ENCODE data around the gene APP. TPM values are rescaled to one million over a fixed set of nuclear protein-coding genes. Genes with fewer than 3 reads are reported as not detected.

Gene APP
- total RNA-seq, 2 experiments from 2014 or later = 18.8 to 19.4 TPM

- Mint-ChIP-seq H3K27me3 (no peaks in the 10 kb centered on the region), H3K36me3 (no peaks in the 10 kb centered on the region), H3K9me3 (no peaks in the 10 kb centered on the region), H3K27ac (no peak overlapping the region), H3K4me3 (no peak overlapping the region), H3K4me1 (peaks cover 10% of the 10 kb centered on the region)
- ATAC-seq (ENCODE audit: low read depth) (no peak), DNase-seq (no peak)
- POLR2A ChIA-PET = no interaction called here
These were observed 271.9 kb downstream of the APP start for GRCh38 chr21:25898671-25899070.

GRCh38 chr21:25897383-25897782 is 273.2 kb downstream of the APP start:
- Mint-ChIP-seq H3K4me1 (peaks cover 10% of the 10 kb centered on the region), H3K36me3 (peaks cover 2% of the 10 kb centered on the region), H3K9me3 (no peaks in the 10 kb centered on the region), H3K4me3 (no peak overlapping the region), H3K27ac (no peak overlapping the region), H3K27me3 (no peaks in the 10 kb centered on the region)
- no peak for DNase-seq
- POLR2A ChIA-PET = no interaction called here
- no peak for ATAC-seq (ENCODE audit: low read depth)

- POLR2A ChIA-PET = interaction anchor here (0.6 to 0.8 kb wide), 2 partner anchors 18 to 274 kb away, joined by 3 to 5 read pairs; partner anchors contain the start of gene APP
- H3K36me3 Mint-ChIP-seq = peaks cover 2% of the 10 kb centered on the region
- no peak for ATAC-seq (ENCODE audit: low read depth)
- no peak overlapping the region for H3K27ac Mint-ChIP-seq
- H3K4me1 Mint-ChIP-seq = peaks cover 10% of the 10 kb centered on the region
- H3K4me3 Mint-ChIP-seq = no peak overlapping the region
- no peak for DNase-seq
- no peaks in the 10 kb centered on the region for H3K27me3 Mint-ChIP-seq
- no peaks in the 10 kb centered on the region for H3K9me3 Mint-ChIP-seq
These were observed 274.0 kb downstream of the APP start for GRCh38 chr21:25896501-25897056.

GRCh38 chr21:25895565-25896205 is 274.9 kb downstream of the APP start:
- Mint-ChIP-seq H3K9me3 (no peaks in the 10 kb centered on the region), H3K27me3 (no peaks in the 10 kb centered on the region), H3K4me1 (peaks cover 10% of the 10 kb centered on the region), H3K36me3 (peaks cover 4% of the 10 kb centered on the region), H3K4me3 (no peak overlapping the region), H3K27ac (no peak overlapping the region)
- no peak for DNase-seq
- ATAC-seq (ENCODE audit: low read depth) = no peak
- POLR2A ChIA-PET = interaction anchor here (0.8 to 0.9 kb wide), 2 partner anchors 273 to 275 kb away, joined by 3 read pairs; partner anchors contain the start of gene APP

- ATAC-seq (ENCODE audit: low read depth) = no peak
- Mint-ChIP-seq H3K4me1 (peaks cover 10% of the 10 kb centered on the region), H3K27ac (no peak overlapping the region), H3K36me3 (peaks cover 4% of the 10 kb centered on the region), H3K4me3 (no peak overlapping the region), H3K27me3 (no peaks in the 10 kb centered on the region), H3K9me3 (no peaks in the 10 kb centered on the region)
- POLR2A ChIA-PET = no interaction called here
- DNase-seq = no peak
These were observed 277.4 kb downstream of the APP start for GRCh38 chr21:25893191-25893590.

- Mint-ChIP-seq H3K9me3 (no peaks in the 10 kb centered on the region), H3K36me3 (peaks cover 4% of the 10 kb centered on the region), H3K4me3 (no peak overlapping the region), H3K27me3 (no peaks in the 10 kb centered on the region), H3K27ac (no peak overlapping the region), H3K4me1 (peaks cover 5% of the 10 kb centered on the region)
- ATAC-seq (ENCODE audit: low read depth) (no peak), DNase-seq (no peak)
- POLR2A ChIA-PET = no interaction called here
These were observed 279.0 kb downstream of the APP start for GRCh38 chr21:25891596-25891995.

GRCh38 chr21:25890001-25890400 is 280.6 kb downstream of the APP start:
- peaks cover 4% of the 10 kb centered on the region for H3K36me3 Mint-ChIP-seq
- H3K27me3 Mint-ChIP-seq = no peaks in the 10 kb centered on the region
- DNase-seq (no peak), ATAC-seq (ENCODE audit: low read depth) (no peak)
- H3K27ac Mint-ChIP-seq = no peak overlapping the region
- H3K4me1 Mint-ChIP-seq = peaks cover 1% of the 10 kb centered on the region
- POLR2A ChIA-PET = no interaction called here
- no peak overlapping the region for H3K4me3 Mint-ChIP-seq
- no peaks in the 10 kb centered on the region for H3K9me3 Mint-ChIP-seq

- Mint-ChIP-seq H3K4me3 (no peak overlapping the region), H3K9me3 (no peaks in the 10 kb centered on the region), H3K27me3 (no peaks in the 10 kb centered on the region), H3K36me3 (peaks cover 4% of the 10 kb centered on the region), H3K4me1 (no peaks in the 10 kb centered on the region), H3K27ac (no peak overlapping the region)
- ATAC-seq (ENCODE audit: low read depth) (no peak), DNase-seq (no peak)
- POLR2A ChIA-PET = no interaction called here
These were observed 281.9 kb downstream of the APP start for GRCh38 chr21:25888711-25889110.

- no peaks in the 10 kb centered on the region for H3K27me3 Mint-ChIP-seq
- H3K9me3 Mint-ChIP-seq = no peaks in the 10 kb centered on the region
- peaks cover 2% of the 10 kb centered on the region for H3K36me3 Mint-ChIP-seq
- no peak overlapping the region for H3K4me3 Mint-ChIP-seq
- H3K27ac Mint-ChIP-seq = no peak overlapping the region
- no peaks in the 10 kb centered on the region for H3K4me1 Mint-ChIP-seq
- POLR2A ChIA-PET = no interaction called here
- no peak for ATAC-seq (ENCODE audit: low read depth)
- DNase-seq = no peak
These were observed 282.8 kb downstream of the APP start for GRCh38 chr21:25887646-25888306.

GRCh38 chr21:25887166-25887565 is 283.4 kb downstream of the APP start:
- peaks cover 2% of the 10 kb centered on the region for H3K36me3 Mint-ChIP-seq
- no peak overlapping the region for H3K4me3 Mint-ChIP-seq
- POLR2A ChIA-PET = no interaction called here
- H3K9me3 Mint-ChIP-seq = no peaks in the 10 kb centered on the region
- no peaks in the 10 kb centered on the region for H3K4me1 Mint-ChIP-seq
- no peak for ATAC-seq (ENCODE audit: low read depth)
- no peak overlapping the region for H3K27ac Mint-ChIP-seq
- H3K27me3 Mint-ChIP-seq = no peaks in the 10 kb centered on the region
- DNase-seq = no peak

- Mint-ChIP-seq H3K27ac (no peak overlapping the region), H3K4me1 (no peaks in the 10 kb centered on the region), H3K9me3 (no peaks in the 10 kb centered on the region), H3K27me3 (no peaks in the 10 kb centered on the region), H3K4me3 (no peak overlapping the region), H3K36me3 (no peaks in the 10 kb centered on the region)
- ATAC-seq (ENCODE audit: low read depth) (no peak), DNase-seq (no peak)
- POLR2A ChIA-PET = no interaction called here
These were observed 284.7 kb downstream of the APP start for GRCh38 chr21:25885880-25886279.

- Mint-ChIP-seq H3K27ac (no peak overlapping the region), H3K4me1 (no peaks in the 10 kb centered on the region), H3K27me3 (no peaks in the 10 kb centered on the region), H3K9me3 (no peaks in the 10 kb centered on the region), H3K36me3 (no peaks in the 10 kb centered on the region), H3K4me3 (no peak overlapping the region)
- DNase-seq (no peak), ATAC-seq (ENCODE audit: low read depth) (no peak)
- POLR2A ChIA-PET = no interaction called here
These were observed 285.2 kb downstream of the APP start for GRCh38 chr21:25885405-25885804.

GRCh38 chr21:25884311-25884710 is 286.3 kb downstream of the APP start:
- H3K9me3 Mint-ChIP-seq = no peaks in the 10 kb centered on the region
- no peak overlapping the region for H3K4me3 Mint-ChIP-seq
- H3K36me3 Mint-ChIP-seq = no peaks in the 10 kb centered on the region
- H3K4me1 Mint-ChIP-seq = no peaks in the 10 kb centered on the region
- H3K27me3 Mint-ChIP-seq = no peaks in the 10 kb centered on the region
- POLR2A ChIA-PET = no interaction called here
- ATAC-seq (ENCODE audit: low read depth) = no peak
- no peak for DNase-seq
- no peak overlapping the region for H3K27ac Mint-ChIP-seq

All from activated naive CD8-positive, alpha-beta T cell treated with anti-CD3 and anti-CD28 coated beads, Interleukin-2, amount 10 ng/mL, durations not matched to agents 7 days and 5 days (primary cell).